Ishikawa (cell line): ENCODE results near the gene EFNA2.

Experiments used
- CEBPB ChIP-seq: IDR thresholded peaks from 2 replicates; pipeline ENCODE4 v1.6.1; 2012
- CREB1 ChIP-seq: IDR thresholded peaks from 2 replicates; pipeline ENCODE4 v1.6.1; 2012; ENCODE audit warnings: low read depth
- EGR1 ChIP-seq: IDR thresholded peaks from 2 replicates; pipeline ENCODE4 v1.6.1; 2012
- EP300 ChIP-seq: IDR thresholded peaks from 2 replicates; pipeline ENCODE4 v1.6.1; 2012; ENCODE audit warnings: borderline replicate concordance
- FOXM1 ChIP-seq: IDR thresholded peaks from 2 replicates; pipeline ENCODE4 v1.6.1; 2012; ENCODE audit warnings: low read depth, borderline replicate concordance
- MAX ChIP-seq: IDR thresholded peaks from 2 replicates; pipeline ENCODE4 v1.6.1; 2012
- NFIC ChIP-seq: IDR thresholded peaks from 2 replicates; pipeline ENCODE4 v1.6.1; 2012
- RAD21 ChIP-seq: IDR thresholded peaks from 2 replicates; pipeline ENCODE4 v1.6.1; 2012; ENCODE audit warnings: low read depth
- TAF1 ChIP-seq: IDR thresholded peaks from 2 replicates; pipeline ENCODE4 v1.6.1; 2012; ENCODE audit warnings: low read depth, mild to moderate bottlenecking
- TCF12 ChIP-seq: IDR thresholded peaks from 2 replicates; pipeline ENCODE4 v1.6.1; 2012; ENCODE audit warnings: low read depth
- TEAD4 ChIP-seq: IDR thresholded peaks from 2 replicates; pipeline ENCODE4 v1.6.1; 2012
- YY1 ChIP-seq: IDR thresholded peaks from 2 replicates; pipeline ENCODE4 v1.6.1; 2012; ENCODE audit warnings: low read depth
- ZBTB7A ChIP-seq: IDR thresholded peaks from 2 replicates; pipeline ENCODE4 v1.6.1; 2012; ENCODE audit warnings: low read depth
- TF ChIP-seq, protein P1 (sequence below): IDR thresholded peaks from 2 replicates; pipeline ENCODE4 v1.6.1; 2012
- TF ChIP-seq, protein P2 (sequence below): IDR thresholded peaks from 2 replicates; pipeline ENCODE4 v1.6.1; 2012; ENCODE audit warnings: low read depth, mild to moderate bottlenecking

EFNA2 gene

DNA sequence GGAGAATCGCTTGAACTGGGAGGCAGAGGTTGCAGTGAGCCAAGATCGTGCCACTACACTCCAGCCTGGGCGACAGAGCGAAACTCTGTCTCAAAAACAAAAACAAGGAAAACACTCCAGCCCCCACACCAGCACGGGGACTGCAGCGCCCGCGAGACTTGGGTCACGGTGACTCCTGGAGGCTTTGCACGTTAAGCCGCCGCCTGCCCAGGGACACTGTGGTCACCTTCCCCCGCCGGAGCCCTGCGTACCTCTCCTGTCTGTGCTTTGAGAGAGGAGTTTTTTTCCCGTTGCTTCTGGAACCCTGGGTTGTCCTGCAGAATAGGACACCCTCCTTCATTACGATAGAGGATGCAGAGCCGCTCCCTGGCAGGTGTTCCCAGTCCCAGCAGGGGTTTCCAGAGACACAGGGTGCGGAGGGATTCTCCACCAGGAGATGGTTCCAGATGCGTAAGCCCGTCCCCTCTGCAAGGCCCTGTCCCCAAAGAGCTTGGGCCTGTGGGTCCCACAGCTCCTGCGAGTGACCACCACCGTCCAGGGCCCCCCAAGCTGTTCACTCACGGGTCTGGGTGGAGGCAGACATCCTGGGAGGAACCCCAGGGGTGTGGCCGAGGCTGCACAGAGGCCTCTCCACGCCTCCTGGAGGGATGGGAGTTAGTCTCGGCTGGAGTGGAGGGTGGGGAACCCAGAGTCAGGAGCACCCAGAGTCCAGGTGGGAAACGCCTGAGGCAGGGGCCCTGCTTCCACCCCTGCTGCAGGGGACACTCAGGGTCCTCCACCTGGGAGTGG is 55.2 kb downstream of the EFNA2 start:
- TF ChIP-seq CREB1 = no peak
- no peak for TF ChIP-seq CEBPB
- TF ChIP-seq ZBTB7A = no peak
- no peak for TF ChIP-seq EP300
- TF ChIP-seq TCF12 = no peak
- TF ChIP-seq, protein P1, sequence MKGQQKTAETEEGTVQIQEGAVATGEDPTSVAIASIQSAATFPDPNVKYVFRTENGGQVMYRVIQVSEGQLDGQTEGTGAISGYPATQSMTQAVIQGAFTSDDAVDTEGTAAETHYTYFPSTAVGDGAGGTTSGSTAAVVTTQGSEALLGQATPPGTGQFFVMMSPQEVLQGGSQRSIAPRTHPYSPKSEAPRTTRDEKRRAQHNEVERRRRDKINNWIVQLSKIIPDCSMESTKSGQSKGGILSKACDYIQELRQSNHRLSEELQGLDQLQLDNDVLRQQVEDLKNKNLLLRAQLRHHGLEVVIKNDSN = no peak
- no peak for TF ChIP-seq TAF1
- TF ChIP-seq RAD21 = no peak
- TF ChIP-seq FOXM1 = no peak
- TF ChIP-seq NFIC = no peak
- no peak for TF ChIP-seq EGR1
- TF ChIP-seq, protein P2, sequence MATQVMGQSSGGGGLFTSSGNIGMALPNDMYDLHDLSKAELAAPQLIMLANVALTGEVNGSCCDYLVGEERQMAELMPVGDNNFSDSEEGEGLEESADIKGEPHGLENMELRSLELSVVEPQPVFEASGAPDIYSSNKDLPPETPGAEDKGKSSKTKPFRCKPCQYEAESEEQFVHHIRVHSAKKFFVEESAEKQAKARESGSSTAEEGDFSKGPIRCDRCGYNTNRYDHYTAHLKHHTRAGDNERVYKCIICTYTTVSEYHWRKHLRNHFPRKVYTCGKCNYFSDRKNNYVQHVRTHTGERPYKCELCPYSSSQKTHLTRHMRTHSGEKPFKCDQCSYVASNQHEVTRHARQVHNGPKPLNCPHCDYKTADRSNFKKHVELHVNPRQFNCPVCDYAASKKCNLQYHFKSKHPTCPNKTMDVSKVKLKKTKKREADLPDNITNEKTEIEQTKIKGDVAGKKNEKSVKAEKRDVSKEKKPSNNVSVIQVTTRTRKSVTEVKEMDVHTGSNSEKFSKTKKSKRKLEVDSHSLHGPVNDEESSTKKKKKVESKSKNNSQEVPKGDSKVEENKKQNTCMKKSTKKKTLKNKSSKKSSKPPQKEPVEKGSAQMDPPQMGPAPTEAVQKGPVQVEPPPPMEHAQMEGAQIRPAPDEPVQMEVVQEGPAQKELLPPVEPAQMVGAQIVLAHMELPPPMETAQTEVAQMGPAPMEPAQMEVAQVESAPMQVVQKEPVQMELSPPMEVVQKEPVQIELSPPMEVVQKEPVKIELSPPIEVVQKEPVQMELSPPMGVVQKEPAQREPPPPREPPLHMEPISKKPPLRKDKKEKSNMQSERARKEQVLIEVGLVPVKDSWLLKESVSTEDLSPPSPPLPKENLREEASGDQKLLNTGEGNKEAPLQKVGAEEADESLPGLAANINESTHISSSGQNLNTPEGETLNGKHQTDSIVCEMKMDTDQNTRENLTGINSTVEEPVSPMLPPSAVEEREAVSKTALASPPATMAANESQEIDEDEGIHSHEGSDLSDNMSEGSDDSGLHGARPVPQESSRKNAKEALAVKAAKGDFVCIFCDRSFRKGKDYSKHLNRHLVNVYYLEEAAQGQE = no peak
- TF ChIP-seq YY1 = no peak
- no peak for TF ChIP-seq TEAD4
- no peak for TF ChIP-seq MAX

DNA sequence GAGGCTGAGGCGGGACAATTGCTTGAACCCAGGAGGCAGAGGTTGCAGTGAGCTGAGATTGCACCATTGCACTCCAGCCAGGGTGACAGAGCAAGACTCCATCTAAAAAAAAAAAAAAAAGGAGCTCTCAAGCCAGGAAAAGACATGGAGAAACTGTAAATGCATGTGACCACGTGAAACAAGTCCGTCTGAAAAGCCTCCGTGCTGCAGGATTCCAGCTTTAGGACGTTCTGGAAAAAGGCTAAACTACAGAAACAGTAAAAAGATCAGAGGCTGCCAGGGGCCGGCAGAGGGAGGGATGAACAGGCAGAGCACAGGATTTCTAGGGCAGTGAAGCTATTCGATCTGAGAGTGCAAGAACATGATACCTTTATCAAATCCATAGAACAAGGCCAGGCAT is 57.4 kb downstream of the EFNA2 start:
- TF ChIP-seq FOXM1 (no peak), YY1 (no peak), EP300 (no peak), RAD21 (no peak), TCF12 (no peak), NFIC (no peak), MAX (no peak), CEBPB (no peak)
- TF ChIP-seq, protein P1 = no peak
- TF ChIP-seq, protein P2 = no peak

GRCh38 chr19:1349211-1349610 is 63.5 kb downstream of the EFNA2 start:
- TF ChIP-seq, protein P1 = no peak
- TF ChIP-seq TEAD4 (no peak), EP300 (no peak), YY1 (no peak), MAX (no peak), ZBTB7A (no peak), EGR1 (no peak), TAF1 (no peak), CREB1 (no peak), RAD21 (no peak), TCF12 (no peak), CEBPB (no peak)

DNA sequence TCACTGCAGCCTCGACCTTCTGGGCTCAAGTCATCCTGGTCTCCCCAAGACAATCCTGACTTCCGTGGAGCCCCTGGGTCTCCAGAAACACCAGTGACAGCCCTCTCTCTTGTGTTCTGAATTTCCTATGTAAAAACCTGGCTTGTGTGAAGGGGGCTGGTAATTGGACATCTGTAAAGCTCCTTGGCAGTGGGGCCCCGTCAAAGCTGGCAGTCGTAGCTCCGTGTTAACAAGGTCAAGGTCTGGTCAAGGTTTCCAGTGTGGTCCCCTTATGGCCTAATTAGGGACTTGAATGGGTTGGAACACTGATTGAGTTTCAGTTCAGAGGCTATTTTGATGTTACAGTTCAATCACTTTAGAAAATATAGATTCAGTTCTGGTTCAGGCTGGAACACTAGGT is 65.2 kb downstream of the EFNA2 start:
- no peak for TF ChIP-seq TCF12
- TF ChIP-seq MAX = no peak
- no peak for TF ChIP-seq NFIC
